HepG2 (cell line): ENCODE data around the gene VPS54. TPM values are rescaled to one million over a fixed set of nuclear protein-coding genes. Genes with fewer than 3 reads are reported as not detected.

Source experiments
- ATAD3A ChIP-seq: sonication (generic); formaldehyde crosslinking; IDR thresholded peaks from 2 replicates; pipeline ENCODE4 v1.4.0; 2020; ENCODE audit warnings: missing genetic modification reagents
- BCL6 ChIP-seq: IDR thresholded peaks from 2 replicates; pipeline ENCODE4 v1.6.1; 2016; ENCODE audit warnings: missing genetic modification reagents, missing compliant biosample characterization
- ETV5 ChIP-seq: IDR thresholded peaks from 2 replicates; pipeline ENCODE4 v1.6.1; 2018; ENCODE audit warnings: missing biosample characterization, missing genetic modification reagents, inconsistent platforms, borderline replicate concordance
- HOXA3 ChIP-seq: sonication (generic); formaldehyde crosslinking; IDR thresholded peaks from 2 replicates; pipeline ENCODE4 v1.5.0; 2020; ENCODE audit warnings: missing genetic modification reagents
- HOXA7 ChIP-seq: sonication (generic); formaldehyde crosslinking; IDR thresholded peaks from 2 replicates; pipeline ENCODE4 v1.8.1; 2022; ENCODE audit warnings: mild to moderate bottlenecking, missing genetic modification reagents, moderate library complexity
- JUND ChIP-seq: sonication (generic); formaldehyde crosslinking; IDR thresholded peaks from 2 replicates; pipeline ENCODE4 v1.8.0; 2022; ENCODE audit warnings: mild to moderate bottlenecking, missing genetic modification reagents
- KDM6A ChIP-seq: IDR thresholded peaks from 2 replicates; pipeline ENCODE4 v1.6.1; 2016; ENCODE audit warnings: low read depth
- NR2F6 ChIP-seq, 2 experiments: IDR thresholded peaks; 2 replicates each; pipeline ENCODE4 v1.6.1; 2016; ENCODE audit warnings: antibody characterized with exemption in 1 of 2, mild to moderate bottlenecking in 1 of 2
- PCBP2 ChIP-seq: fragments of 200-400 bp; formaldehyde crosslinking; optimal IDR thresholded peaks from 2 replicates; pipeline ENCODE3; 2018; ENCODE audit warnings: low read length, low read depth; ENCODE audit not compliant: poor library complexity, severe bottlenecking
- RBFOX2 ChIP-seq: fragments of 200-400 bp; formaldehyde crosslinking; IDR thresholded peaks from 2 replicates; pipeline ENCODE4 v1.6.1; 2017; ENCODE audit warnings: low read depth, mild to moderate bottlenecking, low read length
- RNF2 ChIP-seq: fragments of 450-650 bp; conservative IDR thresholded peaks from 2 replicates; pipeline ENCODE4 v1.6.1; 2016; ENCODE audit warnings: low read depth
- SP2 ChIP-seq: sonication (generic); formaldehyde crosslinking; IDR thresholded peaks from 2 replicates; pipeline ENCODE4 v1.5.1; 2020; ENCODE audit warnings: mild to moderate bottlenecking, missing genetic modification reagents
- SP5 ChIP-seq: IDR thresholded peaks from 2 replicates; pipeline ENCODE4 v1.6.1; 2016; ENCODE audit warnings: low read depth, borderline replicate concordance
- ZFP36L2 ChIP-seq: sonication (generic); formaldehyde crosslinking; IDR thresholded peaks from 2 replicates; pipeline ENCODE4 v1.4.0; 2020; ENCODE audit warnings: missing genetic modification reagents
- ZNF160 ChIP-seq: sonication (generic); formaldehyde crosslinking; IDR thresholded peaks from 2 replicates; pipeline ENCODE4 v1.8.0; 2022; ENCODE audit warnings: mild to moderate bottlenecking, inconsistent platforms, missing genetic modification reagents
- ZNF224 ChIP-seq: sonication (generic); formaldehyde crosslinking; IDR thresholded peaks from 2 replicates; pipeline ENCODE4 v1.5.0; 2020; ENCODE audit warnings: mild to moderate bottlenecking, missing genetic modification reagents
- ZNF460 ChIP-seq: sonication (generic); formaldehyde crosslinking; IDR thresholded peaks from 2 replicates; pipeline ENCODE4 v1.5.1; 2020; ENCODE audit warnings: missing genetic modification reagents, mild to moderate bottlenecking, borderline replicate concordance
- ZNF616 ChIP-seq: sonication (generic); formaldehyde crosslinking; IDR thresholded peaks from 2 replicates; pipeline ENCODE4 v1.5.0; 2020; ENCODE audit warnings: low read depth, mild to moderate bottlenecking, missing genetic modification reagents
- ZNF790 ChIP-seq: sonication (generic); formaldehyde crosslinking; IDR thresholded peaks from 2 replicates; pipeline ENCODE4 v1.8.0; 2022; ENCODE audit warnings: missing genetic modification reagents, mild to moderate bottlenecking, borderline replicate concordance
- polyA plus RNA-seq, 8 experiments: library from polyadenylated mRNA; depleted of rRNA in 3 of 8; stranded (reverse) in 7 of 8; unstranded in 1 of 8; fragments of >200 nt; fragmentation: Illumina TruSeq in 4 of 8; extraction: Trizol in 4 of 8; gene quantifications; 2 replicates each; pipeline versions ENCODE4 v1.2.1 to v1.2.3, GENCODE V29; 2011 to 2016; ENCODE audit warnings: low read depth in 4 of 8, missing spikeins in 1 of 8, mixed read lengths in 1 of 8; ENCODE audit not compliant: insufficient read depth in 1 of 8
- total RNA-seq, 5 experiments: library from RNA; depleted of rRNA; stranded (reverse); fragments of >200 nt; fragmentation: Illumina TruSeq; extraction: Trizol; gene quantifications; 2 replicates each; pipeline ENCODE4 v1.2.3, GENCODE V29; 2016; ENCODE audit warnings: low read depth in 1 of 5
- TF ChIP-seq, protein P1 (sequence below): sonication (generic); formaldehyde crosslinking; conservative IDR thresholded peaks from 2 replicates; pipeline ENCODE4 v1.4.0; 2020; ENCODE audit warnings: missing genetic modification reagents
- TF ChIP-seq, protein P2 (sequence below): sonication (generic); formaldehyde crosslinking; IDR thresholded peaks from 2 replicates; pipeline ENCODE4 v1.4.0; 2020; ENCODE audit warnings: mild to moderate bottlenecking, missing genetic modification reagents
- TF ChIP-seq, protein P3 (sequence below): sonication (generic); formaldehyde crosslinking; IDR thresholded peaks from 2 replicates; pipeline ENCODE4 v1.4.0; 2020; ENCODE audit warnings: missing genetic modification reagents
- TF ChIP-seq, protein P4 (sequence below): IDR thresholded peaks from 2 replicates; pipeline ENCODE4 v1.6.1; 2016; ENCODE audit warnings: mild to moderate bottlenecking, missing biosample characterization, missing genetic modification reagents
- TF ChIP-seq, protein P5 (sequence below): IDR thresholded peaks from 2 replicates; pipeline ENCODE4 v1.6.1; 2016

The VPS54 gene
- total and polyA plus RNA-seq, 2 of the 13 experiments (the other 11 are each of a cell fraction or from before 2014, with no cell fraction given) = 64.7 to 77.5 TPM

DNA sequence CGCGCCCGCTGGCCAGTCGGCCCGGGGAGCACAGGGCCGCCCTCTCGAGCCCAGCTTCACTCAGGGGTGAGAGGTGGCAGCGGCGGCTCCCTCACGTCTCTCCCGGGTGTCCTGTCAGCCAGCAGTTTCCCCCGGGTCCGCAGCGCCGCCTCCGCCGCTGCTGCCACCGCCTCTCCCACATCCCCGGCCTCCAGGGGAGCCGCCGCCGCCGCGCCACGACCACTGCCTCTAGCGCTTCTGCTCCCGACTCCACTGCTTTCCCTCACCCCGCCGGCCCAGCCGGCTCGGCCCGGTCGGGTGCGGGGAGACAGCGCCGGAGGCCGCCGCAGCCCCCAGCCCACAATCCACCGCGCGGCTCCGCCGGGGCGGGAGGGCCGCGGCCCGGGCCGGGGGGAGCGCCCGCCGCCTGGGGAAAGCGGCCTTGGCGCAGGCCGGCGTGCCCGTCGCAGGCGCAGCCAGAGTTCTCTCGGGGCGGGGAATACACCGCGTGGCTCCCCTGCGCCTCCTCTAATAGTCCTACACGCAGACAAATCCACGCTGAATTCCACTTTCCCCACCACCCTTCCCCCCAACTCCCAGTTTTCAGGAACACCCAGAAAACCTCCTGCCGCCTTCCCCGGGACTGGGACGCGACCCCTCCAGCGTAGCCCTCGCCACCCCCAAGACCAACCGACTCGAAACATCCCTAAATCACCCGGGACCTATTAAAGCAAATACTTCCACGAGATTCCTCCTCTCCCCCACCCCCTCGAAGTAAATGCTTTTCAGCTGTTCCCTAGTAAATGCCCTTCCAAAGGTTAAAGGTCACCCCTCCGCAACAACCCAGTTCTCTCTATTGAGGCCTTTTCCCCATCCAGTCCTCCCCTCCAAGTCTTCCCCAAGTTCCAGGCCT is at the start of gene VPS54 (continued):
- TF ChIP-seq, protein P1, sequence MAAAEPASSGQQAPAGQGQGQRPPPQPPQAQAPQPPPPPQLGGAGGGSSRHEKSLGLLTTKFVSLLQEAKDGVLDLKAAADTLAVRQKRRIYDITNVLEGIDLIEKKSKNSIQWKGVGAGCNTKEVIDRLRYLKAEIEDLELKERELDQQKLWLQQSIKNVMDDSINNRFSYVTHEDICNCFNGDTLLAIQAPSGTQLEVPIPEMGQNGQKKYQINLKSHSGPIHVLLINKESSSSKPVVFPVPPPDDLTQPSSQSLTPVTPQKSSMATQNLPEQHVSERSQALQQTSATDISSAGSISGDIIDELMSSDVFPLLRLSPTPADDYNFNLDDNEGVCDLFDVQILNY = no peak
- no peak for TF ChIP-seq KDM6A (CRISPR knock-in tag)
- peak; percentile 28 for TF ChIP-seq BCL6 (CRISPR knock-in tag)
- no peak for TF ChIP-seq HOXA7 (CRISPR knock-in tag)
- no peak; the same call in 1 of the 2 replicates for TF ChIP-seq ZNF460 (CRISPR knock-in tag)
- TF ChIP-seq NR2F6 (IDR thresholded peaks at IDR 0.05) = peak; percentile 99
- peak; percentile 93 for TF ChIP-seq NR2F6 (CRISPR knock-in tag; IDR thresholded peaks at IDR 0.05)
- 0 out of 2 replicates have a peak, but pooled peaks have one; percentile 44 for TF ChIP-seq ZNF616
- 0 out of 2 replicates have a peak, but pooled peaks have one; percentile 9 for TF ChIP-seq SP5
- TF ChIP-seq, protein P2, sequence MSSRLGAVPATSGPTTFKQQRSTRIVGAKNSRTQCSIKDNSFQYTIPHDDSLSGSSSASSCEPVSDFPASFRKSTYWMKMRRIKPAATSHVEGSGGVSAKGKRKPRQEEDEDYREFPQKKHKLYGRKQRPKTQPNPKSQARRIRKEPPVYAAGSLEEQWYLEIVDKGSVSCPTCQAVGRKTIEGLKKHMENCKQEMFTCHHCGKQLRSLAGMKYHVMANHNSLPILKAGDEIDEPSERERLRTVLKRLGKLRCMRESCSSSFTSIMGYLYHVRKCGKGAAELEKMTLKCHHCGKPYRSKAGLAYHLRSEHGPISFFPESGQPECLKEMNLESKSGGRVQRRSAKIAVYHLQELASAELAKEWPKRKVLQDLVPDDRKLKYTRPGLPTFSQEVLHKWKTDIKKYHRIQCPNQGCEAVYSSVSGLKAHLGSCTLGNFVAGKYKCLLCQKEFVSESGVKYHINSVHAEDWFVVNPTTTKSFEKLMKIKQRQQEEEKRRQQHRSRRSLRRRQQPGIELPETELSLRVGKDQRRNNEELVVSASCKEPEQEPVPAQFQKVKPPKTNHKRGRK (CRISPR knock-in tag) = no peak
- TF ChIP-seq SP2 = peak; percentile 49; the same call in 1 of the 2 replicates
- TF ChIP-seq ZNF790 (CRISPR knock-in tag) = no peak; the same call in 1 of the 2 replicates
- TF ChIP-seq RNF2 = no peak
- peak; percentile 62; the same call in 1 of the 2 replicates for TF ChIP-seq HOXA3
- TF ChIP-seq RBFOX2 = peak; percentile 98
- no peak for TF ChIP-seq ETV5 (CRISPR knock-in tag)
- TF ChIP-seq ZFP36L2 (CRISPR knock-in tag) = no peak
- no peak; the same call in 1 of the 2 replicates for TF ChIP-seq ZNF160
- no peak for TF ChIP-seq JUND (CRISPR knock-in tag)
- 0 out of 2 replicates have a peak, but pooled peaks have one; percentile 85 for TF ChIP-seq ZNF224
- TF ChIP-seq PCBP2 = peak; percentile 86
- TF ChIP-seq, protein P3, sequence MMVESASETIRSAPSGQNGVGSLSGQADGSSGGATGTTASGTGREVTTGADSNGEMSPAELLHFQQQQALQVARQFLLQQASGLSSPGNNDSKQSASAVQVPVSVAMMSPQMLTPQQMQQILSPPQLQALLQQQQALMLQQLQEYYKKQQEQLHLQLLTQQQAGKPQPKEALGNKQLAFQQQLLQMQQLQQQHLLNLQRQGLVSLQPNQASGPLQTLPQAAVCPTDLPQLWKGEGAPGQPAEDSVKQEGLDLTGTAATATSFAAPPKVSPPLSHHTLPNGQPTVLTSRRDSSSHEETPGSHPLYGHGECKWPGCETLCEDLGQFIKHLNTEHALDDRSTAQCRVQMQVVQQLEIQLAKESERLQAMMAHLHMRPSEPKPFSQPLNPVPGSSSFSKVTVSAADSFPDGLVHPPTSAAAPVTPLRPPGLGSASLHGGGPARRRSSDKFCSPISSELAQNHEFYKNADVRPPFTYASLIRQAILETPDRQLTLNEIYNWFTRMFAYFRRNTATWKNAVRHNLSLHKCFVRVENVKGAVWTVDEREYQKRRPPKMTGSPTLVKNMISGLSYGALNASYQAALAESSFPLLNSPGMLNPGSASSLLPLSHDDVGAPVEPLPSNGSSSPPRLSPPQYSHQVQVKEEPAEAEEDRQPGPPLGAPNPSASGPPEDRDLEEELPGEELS (CRISPR knock-in tag) = peak; percentile 27; the same call in 1 of the 2 replicates
- TF ChIP-seq, protein P4, sequence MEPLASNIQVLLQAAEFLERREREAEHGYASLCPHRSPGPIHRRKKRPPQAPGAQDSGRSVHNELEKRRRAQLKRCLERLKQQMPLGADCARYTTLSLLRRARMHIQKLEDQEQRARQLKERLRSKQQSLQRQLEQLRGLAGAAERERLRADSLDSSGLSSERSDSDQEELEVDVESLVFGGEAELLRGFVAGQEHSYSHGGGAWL = peak; percentile 66
- no peak for TF ChIP-seq ATAD3A
- TF ChIP-seq, protein P5, sequence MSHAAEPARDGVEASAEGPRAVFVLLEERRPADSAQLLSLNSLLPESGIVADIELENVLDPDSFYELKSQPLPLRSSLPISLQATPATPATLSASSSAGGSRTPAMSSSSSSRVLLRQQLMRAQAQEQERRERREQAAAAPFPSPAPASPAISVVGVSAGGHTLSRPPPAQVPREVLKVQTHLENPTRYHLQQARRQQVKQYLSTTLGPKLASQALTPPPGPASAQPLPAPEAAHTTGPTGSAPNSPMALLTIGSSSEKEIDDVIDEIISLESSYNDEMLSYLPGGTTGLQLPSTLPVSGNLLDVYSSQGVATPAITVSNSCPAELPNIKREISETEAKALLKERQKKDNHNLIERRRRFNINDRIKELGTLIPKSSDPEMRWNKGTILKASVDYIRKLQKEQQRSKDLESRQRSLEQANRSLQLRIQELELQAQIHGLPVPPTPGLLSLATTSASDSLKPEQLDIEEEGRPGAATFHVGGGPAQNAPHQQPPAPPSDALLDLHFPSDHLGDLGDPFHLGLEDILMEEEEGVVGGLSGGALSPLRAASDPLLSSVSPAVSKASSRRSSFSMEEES (CRISPR knock-in tag) = no peak
